H9 (cell line): Measurements from ENCODE around the gene PCDHGC3. TPM values are rescaled to one million over a fixed set of nuclear protein-coding genes. Genes with fewer than 3 reads are reported as not detected.

Source experiments
- DNase-seq: peaks from one replicate; pipeline ENCODE4 v3.0.0-alpha.2; 2017
- H2AFZ ChIP-seq: one replicate; pipeline ENCODE4 v1.6.1; 2013; ENCODE audit warnings: mild to moderate bottlenecking, low read length, control low read depth, moderate library complexity
- H2AK5ac ChIP-seq: 2 replicates; pipeline ENCODE4 v1.6.1; 2013; ENCODE audit warnings: low read length, control low read depth, mixed read lengths; ENCODE audit not compliant: insufficient read length
- H2BK120ac ChIP-seq: one replicate; pipeline ENCODE4 v1.6.1; 2013; ENCODE audit warnings: low read depth, mild to moderate bottlenecking, low read length, control low read depth, inconsistent platforms; ENCODE audit not compliant: poor library complexity, severe bottlenecking
- H2BK12ac ChIP-seq: 2 replicates; pipeline ENCODE4 v1.6.1; 2013; ENCODE audit warnings: low read length, control low read depth, mixed read lengths, low read depth; ENCODE audit not compliant: insufficient read length
- H2BK15ac ChIP-seq: 2 replicates; pipeline ENCODE4 v1.6.1; 2013; ENCODE audit warnings: low read depth, low read length, control low read depth
- H2BK20ac ChIP-seq: one replicate; pipeline ENCODE4 v1.6.1; 2013; ENCODE audit warnings: low read depth, mild to moderate bottlenecking, low read length, control low read depth, inconsistent platforms; ENCODE audit not compliant: poor library complexity, severe bottlenecking
- H2BK5ac ChIP-seq: 2 replicates; pipeline ENCODE4 v1.6.1; 2013; ENCODE audit warnings: low read length, control low read depth, mixed read lengths; ENCODE audit not compliant: insufficient read length
- H3K14ac ChIP-seq: 2 replicates; pipeline ENCODE4 v1.6.1; 2013; ENCODE audit warnings: low read length, control low read depth; ENCODE audit not compliant: insufficient read depth
- H3K18ac ChIP-seq: 2 replicates; pipeline ENCODE4 v1.6.1; 2013; ENCODE audit warnings: low read depth, mild to moderate bottlenecking, mixed read lengths, low read length, control low read depth; ENCODE audit not compliant: insufficient read length
- H3K23ac ChIP-seq: 2 replicates; pipeline ENCODE4 v1.6.1; 2013; ENCODE audit warnings: low read length, control low read depth, mixed read lengths, low read depth; ENCODE audit not compliant: insufficient read length
- H3K23me2 ChIP-seq: 2 replicates; pipeline ENCODE4 v1.6.1; 2013; ENCODE audit warnings: low read depth, mild to moderate bottlenecking, mixed read lengths, low read length, control low read depth; ENCODE audit not compliant: insufficient read length, poor library complexity, severe bottlenecking
- H3K27ac ChIP-seq: 2 replicates; pipeline ENCODE4 v1.5.1; 2013; ENCODE audit warnings: low read length, control low read depth, mixed read lengths, low read depth; ENCODE audit not compliant: insufficient read length
- H3K27me3 ChIP-seq: 2 replicates; pipeline ENCODE4 v1.6.1; 2013; ENCODE audit warnings: low read length, control low read depth, inconsistent platforms; ENCODE audit not compliant: insufficient read depth
- H3K4ac ChIP-seq: 2 replicates; pipeline ENCODE4 v1.6.1; 2013; ENCODE audit warnings: low read depth, mild to moderate bottlenecking, control low read depth, inconsistent platforms, low read length, moderate library complexity
- H3K4me1 ChIP-seq: 2 replicates; pipeline ENCODE4 v1.6.1; 2013; ENCODE audit warnings: low read length, control low read depth, inconsistent platforms; ENCODE audit not compliant: insufficient read depth
- H3K4me2 ChIP-seq: 2 replicates; pipeline ENCODE4 v1.6.1; 2013; ENCODE audit warnings: low read length, control low read depth, mixed read lengths; ENCODE audit not compliant: insufficient read length, insufficient read depth
- H3K56ac ChIP-seq: 2 replicates; pipeline ENCODE4 v1.6.1; 2013; ENCODE audit warnings: low read depth, mild to moderate bottlenecking, mixed read lengths, low read length, control low read depth; ENCODE audit not compliant: insufficient read length
- H3K79me1 ChIP-seq: 2 replicates; pipeline ENCODE4 v1.6.1; 2013; ENCODE audit warnings: low read depth, mild to moderate bottlenecking, moderate library complexity, low read length, control low read depth, inconsistent platforms; ENCODE audit not compliant: insufficient read depth, poor library complexity, severe bottlenecking
- H3K79me2 ChIP-seq: 2 replicates; pipeline ENCODE4 v1.6.1; 2013; ENCODE audit warnings: low read length, control low read depth, inconsistent platforms; ENCODE audit not compliant: insufficient read depth
- H3K9ac ChIP-seq: 2 replicates; pipeline ENCODE4 v1.6.1; 2013; ENCODE audit warnings: low read length, control low read depth, mixed read lengths; ENCODE audit not compliant: insufficient read length; ENCODE audit errors: extremely low read depth
- H3K9me3 ChIP-seq: one replicate; pipeline ENCODE4 v1.6.1; 2013; ENCODE audit warnings: low read depth, low read length, inconsistent platforms; ENCODE audit not compliant: control insufficient read depth
- H3T11ph ChIP-seq: one replicate; pipeline ENCODE4 v1.6.1; 2013; ENCODE audit warnings: mild to moderate bottlenecking, low read length, control low read depth, inconsistent platforms
- H4K20me1 ChIP-seq: one replicate; pipeline ENCODE4 v1.6.1; 2013; ENCODE audit not compliant: control insufficient read depth, insufficient read length, insufficient read depth
- H4K5ac ChIP-seq: 2 replicates; pipeline ENCODE4 v1.6.1; 2013; ENCODE audit warnings: low read depth, mild to moderate bottlenecking, mixed read lengths, low read length, control low read depth; ENCODE audit not compliant: insufficient read length
- H4K8ac ChIP-seq: replicated peaks from 2 replicates; pipeline ENCODE4 v1.6.1; 2013; ENCODE audit warnings: low read length, control low read depth, mixed read lengths, low read depth; ENCODE audit not compliant: insufficient read length
- H4K91ac ChIP-seq: 2 replicates; pipeline ENCODE4 v1.6.1; 2013; ENCODE audit warnings: low read depth, mild to moderate bottlenecking, moderate library complexity, mixed read lengths, low read length, control low read depth; ENCODE audit not compliant: insufficient read length
- H3K27ac Mint-ChIP-seq, 3 experiments: 2 replicates in 2 of 3; 3 replicates in 1 of 3; pipeline ENCODE4 v1.8.0; 2020 to 2021; ENCODE audit warnings: mixed read lengths in 3 of 3, mild to moderate bottlenecking in 1 of 3, moderate library complexity in 1 of 3
- H3K27me3 Mint-ChIP-seq: 2 replicates; pipeline ENCODE4 v1.8.0; 2021; ENCODE audit warnings: low read depth, mild to moderate bottlenecking, moderate library complexity, mixed read lengths
- H3K36me3 Mint-ChIP-seq, 3 experiments: 2 replicates in 2 of 3; 3 replicates in 1 of 3; pipeline ENCODE4 v1.8.0; 2020 to 2021; ENCODE audit warnings: low read depth in 3 of 3, mixed read lengths in 3 of 3; ENCODE audit not compliant: insufficient read depth in 1 of 3
- H3K4me1 Mint-ChIP-seq, 2 experiments: 2 replicates each; pipeline ENCODE4 v1.8.0; 2020; ENCODE audit warnings: mixed read lengths in 2 of 2
- H3K4me3 Mint-ChIP-seq, 2 experiments: 2 replicates in 1 of 2; 3 replicates in 1 of 2; pipeline ENCODE4 v1.8.0; 2020 to 2021; ENCODE audit warnings: mild to moderate bottlenecking in 2 of 2, mixed read lengths in 2 of 2, moderate library complexity in 1 of 2
- H3K9me3 Mint-ChIP-seq, 2 experiments: 2 replicates in 1 of 2; 3 replicates in 1 of 2; pipeline ENCODE4 v1.8.0; 2020; ENCODE audit warnings: mild to moderate bottlenecking in 2 of 2, mixed read lengths in 2 of 2, moderate library complexity in 1 of 2
- WGBS: extraction: QIAGEN DNeasy Blood & Tissue Kit; methylation state at CpG from one replicate; pipeline ENCODE4 v1.1.7; 2013; ENCODE audit warnings: missing lambda C conversion rate, low lambda C conversion rate, mixed read lengths; ENCODE audit not compliant: insufficient read length; ENCODE audit errors: extremely low coverage; 5-methylcytosine and 5-hydroxymethylcytosine counted together
- total RNA-seq: library from RNA; stranded (reverse); gene quantifications from 2 replicates; pipeline ENCODE4 v1.2.1, GENCODE V29; 2021
- TF ChIP-seq, protein P1 (sequence below): fragments of 200-600 bp; sonication (generic); conservative IDR thresholded peaks from 3 replicates; pipeline ENCODE4 v1.8.0; 2021; ENCODE audit warnings: antibody characterized with exemption, mild to moderate bottlenecking

The PCDHGC3 gene
- total RNA-seq, 1 experiment from 2014 or later: 19.8 TPM

- Histone ChIP-seq H4K91ac (no peak within 1 kb of the TSS), H3K9me3 (no peaks in the 10 kb centered on the region), H3K23ac (no peak within 1 kb of the TSS), H3K23me2 (peaks cover 17% of the 10 kb centered on the region), H3K27ac (no peak within 1 kb of the TSS), H2BK15ac (no peak within 1 kb of the TSS), H2BK120ac (no peak within 1 kb of the TSS), H3K4me2 (no peak within 1 kb of the TSS), H2BK12ac (no peak within 1 kb of the TSS), H2AK5ac (no peak within 1 kb of the TSS), H2BK20ac (no peak within 1 kb of the TSS), H4K5ac (no peak within 1 kb of the TSS), H3K27me3 (peaks cover 12% of the 10 kb centered on the region; the same call in 1 of the 2 replicates), H3K18ac (no peak within 1 kb of the TSS), H3K79me2 (no peaks in the 10 kb centered on the region; the same call in 1 of the 2 replicates), H4K8ac (no peak within 1 kb of the TSS), H4K20me1 (no peaks in the 10 kb centered on the region), H3K14ac (no peak within 1 kb of the TSS), H2BK5ac (no peak within 1 kb of the TSS), H2AFZ (no peak within 1 kb of the TSS), H3K56ac (no peak within 1 kb of the TSS), H3K9ac (no peak within 1 kb of the TSS), H3T11ph (no peak within 1 kb of the TSS), H3K4ac (no peak within 1 kb of the TSS), H3K79me1 (no peaks in the 10 kb centered on the region), H3K4me1 (peaks cover 5% of the 10 kb centered on the region; the same call in 1 of the 2 replicates)
- DNase-seq: no peak
- TF ChIP-seq, protein P1, sequence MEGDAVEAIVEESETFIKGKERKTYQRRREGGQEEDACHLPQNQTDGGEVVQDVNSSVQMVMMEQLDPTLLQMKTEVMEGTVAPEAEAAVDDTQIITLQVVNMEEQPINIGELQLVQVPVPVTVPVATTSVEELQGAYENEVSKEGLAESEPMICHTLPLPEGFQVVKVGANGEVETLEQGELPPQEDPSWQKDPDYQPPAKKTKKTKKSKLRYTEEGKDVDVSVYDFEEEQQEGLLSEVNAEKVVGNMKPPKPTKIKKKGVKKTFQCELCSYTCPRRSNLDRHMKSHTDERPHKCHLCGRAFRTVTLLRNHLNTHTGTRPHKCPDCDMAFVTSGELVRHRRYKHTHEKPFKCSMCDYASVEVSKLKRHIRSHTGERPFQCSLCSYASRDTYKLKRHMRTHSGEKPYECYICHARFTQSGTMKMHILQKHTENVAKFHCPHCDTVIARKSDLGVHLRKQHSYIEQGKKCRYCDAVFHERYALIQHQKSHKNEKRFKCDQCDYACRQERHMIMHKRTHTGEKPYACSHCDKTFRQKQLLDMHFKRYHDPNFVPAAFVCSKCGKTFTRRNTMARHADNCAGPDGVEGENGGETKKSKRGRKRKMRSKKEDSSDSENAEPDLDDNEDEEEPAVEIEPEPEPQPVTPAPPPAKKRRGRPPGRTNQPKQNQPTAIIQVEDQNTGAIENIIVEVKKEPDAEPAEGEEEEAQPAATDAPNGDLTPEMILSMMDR: no peak
- Mint-ChIP-seq H3K36me3 (peaks cover 16 to 22% (median 16%) of the 10 kb centered on the region in 3 experiments; a peak in 6 of 7 replicates), H3K27me3 (peaks cover 23% of the 10 kb centered on the region), H3K4me3 (no peak within 1 kb of the TSS), H3K27ac (no peak within 1 kb of the TSS; a peak in 1 of 7 replicates), H3K9me3 (no peaks in the 10 kb centered on the region), H3K4me1 (peaks cover 26 to 29% of the 10 kb centered on the region in 2 experiments)
- no CpG with 5 or more reads among the region's 14 CpGs for WGBS
Observed at GRCh38 chr5:141488591-141489561, 13.1 kb downstream of the PCDHGC3 start, which contains the start of gene PCDHGC5. PCDHGC5 (plus strand) TSS chr5:141489081; CDS start chr5:141489241, 160 bp downstream.
